Neuronal stem cell (in vitro differentiated cells): Measurements from ENCODE around the gene C10orf71.

Experiments
- DNase-seq: peaks from one replicate; pipeline ENCODE4 v3.0.0-alpha.2; 2013; ENCODE audit warnings: low spot score
- H2AFZ ChIP-seq: one replicate; pipeline ENCODE4 v1.6.1; 2013; ENCODE audit warnings: mild to moderate bottlenecking, low read length, inconsistent platforms
- H2AK5ac ChIP-seq: 2 replicates; pipeline ENCODE4 v1.6.1; 2013; ENCODE audit warnings: low read depth, mild to moderate bottlenecking, inconsistent platforms, low read length, moderate library complexity, mixed read lengths
- H2BK120ac ChIP-seq: 2 replicates; pipeline ENCODE4 v1.6.1; 2013; ENCODE audit warnings: low read depth, mild to moderate bottlenecking, inconsistent platforms, low read length, moderate library complexity, mixed read lengths
- H2BK12ac ChIP-seq: one replicate; pipeline ENCODE4 v1.6.1; 2013; ENCODE audit warnings: low read length, inconsistent platforms
- H2BK15ac ChIP-seq: 2 replicates; pipeline ENCODE4 v1.6.1; 2013; ENCODE audit warnings: mild to moderate bottlenecking, low read length, inconsistent platforms, mixed read lengths
- H2BK5ac ChIP-seq: one replicate; pipeline ENCODE4 v1.6.1; 2013; ENCODE audit warnings: inconsistent platforms, mild to moderate bottlenecking, low read length, moderate library complexity
- H3K14ac ChIP-seq: one replicate; pipeline ENCODE4 v1.6.1; 2013; ENCODE audit warnings: low read length, inconsistent platforms
- H3K18ac ChIP-seq: 2 replicates; pipeline ENCODE4 v1.6.1; 2013; ENCODE audit warnings: low read length, inconsistent platforms
- H3K23ac ChIP-seq: 2 replicates; pipeline ENCODE4 v1.6.1; 2013; ENCODE audit warnings: low read depth, mild to moderate bottlenecking, mixed read lengths, low read length, inconsistent platforms; ENCODE audit not compliant: poor library complexity
- H3K27ac ChIP-seq: replicated peaks from 3 replicates; pipeline ENCODE4 v1.5.1; 2013; ENCODE audit warnings: low read length, inconsistent platforms
- H3K27me3 ChIP-seq, 3 experiments: 2 replicates each; pipeline ENCODE4 v1.6.1; 2013; ENCODE audit warnings: low read length in 3 of 3, mild to moderate bottlenecking in 2 of 3, inconsistent platforms in 1 of 3, low read depth in 1 of 3, mixed read lengths in 1 of 3, moderate library complexity in 1 of 3; ENCODE audit not compliant: control insufficient read depth in 3 of 3, insufficient read depth in 3 of 3
- H3K36me3 ChIP-seq, 2 donors: replicated peaks in 1 of 2; 2 replicates each; pipeline ENCODE4 v1.6.1; 2013; ENCODE audit warnings: low read length in 2 of 2; ENCODE audit not compliant: control insufficient read depth in 2 of 2, insufficient read depth in 2 of 2
- H3K4ac ChIP-seq: 2 replicates; pipeline ENCODE4 v1.6.1; 2013; ENCODE audit warnings: inconsistent platforms, mild to moderate bottlenecking, low read length, moderate library complexity
- H3K4me1 ChIP-seq, 2 donors: 1 replicate in 1 of 2; 2 replicates in 1 of 2; pipeline ENCODE4 v1.6.1; 2013; ENCODE audit warnings: low read length in 2 of 2, low read depth in 1 of 2; ENCODE audit not compliant: control insufficient read depth in 2 of 2, insufficient read depth in 1 of 2
- H3K4me2 ChIP-seq: one replicate; pipeline ENCODE4 v1.6.1; 2013; ENCODE audit warnings: mild to moderate bottlenecking, low read length, inconsistent platforms; ENCODE audit not compliant: insufficient read depth, poor library complexity, severe bottlenecking
- H3K4me3 ChIP-seq, 2 donors: 2 replicates each; pipeline ENCODE4 v1.5.1; 2013; ENCODE audit warnings: low read length in 2 of 2, mild to moderate bottlenecking in 2 of 2, inconsistent platforms in 1 of 2, moderate library complexity in 1 of 2
- H3K79me1 ChIP-seq: one replicate; pipeline ENCODE4 v1.6.1; 2013; ENCODE audit warnings: low read depth, mild to moderate bottlenecking, inconsistent platforms, low read length, moderate library complexity
- H3K9ac ChIP-seq: one replicate; pipeline ENCODE4 v1.6.1; 2013; ENCODE audit warnings: mild to moderate bottlenecking, low read depth, low read length, inconsistent platforms; ENCODE audit not compliant: poor library complexity
- H3K9me3 ChIP-seq, 2 donors: replicated peaks in 1 of 2; 2 replicates each; pipeline versions ENCODE3 to v1.6.1; 2013; ENCODE audit warnings: low read length in 2 of 2, mild to moderate bottlenecking in 2 of 2, inconsistent platforms in 1 of 2, low read depth in 1 of 2, mixed read lengths in 1 of 2, moderate library complexity in 1 of 2; ENCODE audit not compliant: control insufficient read depth in 2 of 2, insufficient read depth in 1 of 2
- H4K8ac ChIP-seq: one replicate; pipeline ENCODE4 v1.6.1; 2013; ENCODE audit warnings: low read depth, mild to moderate bottlenecking, inconsistent platforms, low read length, moderate library complexity
- H4K91ac ChIP-seq: one replicate; pipeline ENCODE4 v1.6.1; 2013; ENCODE audit warnings: low read length, low read depth, mild to moderate bottlenecking, inconsistent platforms; ENCODE audit not compliant: poor library complexity
- WGBS, 2 donors: extraction: QIAGEN DNeasy Blood & Tissue Kit; methylation state at CpG; one replicate each; pipeline ENCODE4 v1.1.7; 2013; ENCODE audit warnings: missing lambda C conversion rate in 2 of 2, mixed read lengths in 1 of 2; ENCODE audit not compliant: insufficient read length in 2 of 2, insufficient replicate concordance in 1 of 2; ENCODE audit errors: extremely low coverage in 2 of 2; 5-methylcytosine and 5-hydroxymethylcytosine counted together

Gene C10orf71

DNA sequence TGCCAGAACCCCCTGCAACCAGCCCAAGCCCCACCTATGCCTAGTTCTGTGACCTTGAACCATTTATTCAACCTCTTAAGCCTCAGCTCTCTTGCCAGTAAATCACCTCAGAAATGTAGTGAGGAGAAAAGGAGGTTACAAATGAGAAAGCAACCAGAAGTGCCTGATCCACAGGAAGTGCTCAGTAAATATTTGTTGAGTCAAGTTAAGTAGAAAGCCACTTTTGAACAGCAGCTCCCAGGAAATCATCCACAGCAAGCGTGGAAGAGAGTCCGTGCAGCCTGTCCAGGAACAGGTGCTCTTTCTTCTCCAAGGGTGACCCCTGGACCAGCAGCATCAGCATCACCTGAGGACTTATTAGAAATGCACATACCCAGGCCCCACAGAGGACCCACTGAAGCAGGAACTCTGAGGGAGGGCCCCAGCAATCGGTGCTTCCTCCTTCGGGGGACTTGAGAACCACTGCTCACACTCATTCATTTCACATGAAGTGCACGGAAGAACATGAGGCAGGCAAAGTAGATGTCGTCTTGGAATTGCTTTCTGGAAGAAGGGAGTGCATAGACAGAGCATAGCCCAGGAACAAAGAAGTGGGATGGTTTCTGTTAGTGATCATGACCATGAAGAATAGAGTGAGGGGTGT lies 6.3 kb upstream of the C10orf71 start:
- Histone ChIP-seq H4K8ac (no peak overlapping the region), H2BK12ac (no peak overlapping the region), H2BK120ac (no peak overlapping the region), H4K91ac (no peak overlapping the region), H3K4me1 (peaks cover 0 to 9% of the 10 kb centered on the region in 2 donors), H3K27ac (no peak overlapping the region), H3K36me3 (no peaks in the 10 kb centered on the region), H3K14ac (no peak overlapping the region), H3K27me3 (peaks cover 0 to 5% (median 0%) of the 10 kb centered on the region in 3 experiments), H3K23ac (no peak overlapping the region), H2BK15ac (no peak overlapping the region), H3K4me2 (no peak overlapping the region), H3K4me3 (no peak overlapping the region), H2AK5ac (no peak overlapping the region), H3K4ac (no peak overlapping the region), H3K9ac (no peak overlapping the region), H3K9me3 (no peaks in the 10 kb centered on the region), H3K79me1 (no peaks in the 10 kb centered on the region), H2AFZ (no peak overlapping the region), H3K18ac (no peak overlapping the region), H2BK5ac (no peak overlapping the region)
- WGBS, 2 donors = no CpG with 5 or more reads among the region's 6 CpGs
- DNase-seq = no peak

DNA sequence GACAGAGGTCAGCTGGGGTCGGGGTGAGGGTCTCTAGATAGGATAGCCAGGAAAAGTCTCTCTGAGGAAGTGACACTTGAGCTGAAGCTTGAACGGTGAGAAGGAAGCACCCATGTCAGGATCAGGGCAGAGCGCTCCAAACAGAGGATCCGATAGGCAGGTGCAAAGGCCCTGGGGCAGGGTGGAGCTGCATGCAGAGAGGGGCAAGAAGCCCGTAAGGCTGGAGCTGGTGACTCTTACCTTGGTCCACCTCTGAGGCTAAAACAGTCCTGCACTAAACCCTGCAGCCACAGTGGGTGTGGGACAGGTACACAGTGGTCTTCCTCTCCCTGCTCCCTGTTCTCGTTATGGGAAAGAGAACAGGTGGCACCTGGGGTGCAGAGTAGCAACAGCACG lies 5.8 kb upstream of the C10orf71 start:
- Histone ChIP-seq H2BK15ac (no peak overlapping the region), H3K9me3 (no peaks in the 10 kb centered on the region), H3K9ac (no peak overlapping the region), H2BK12ac (no peak overlapping the region), H3K4me2 (no peak overlapping the region), H3K36me3 (no peaks in the 10 kb centered on the region), H3K18ac (no peak overlapping the region), H3K79me1 (no peaks in the 10 kb centered on the region), H2BK5ac (no peak overlapping the region), H2BK120ac (no peak overlapping the region), H4K8ac (no peak overlapping the region), H3K4me1 (peaks cover 0 to 14% of the 10 kb centered on the region in 2 donors), H3K27ac (no peak overlapping the region), H4K91ac (no peak overlapping the region), H3K23ac (no peak overlapping the region), H2AK5ac (no peak overlapping the region), H3K4me3 (no peak overlapping the region), H3K4ac (no peak overlapping the region), H2AFZ (no peak overlapping the region), H3K14ac (no peak overlapping the region), H3K27me3 (peaks cover 0 to 5% (median 0%) of the 10 kb centered on the region in 3 experiments)
- DNase-seq = no peak
- no CpG with 5 or more reads among the region's 7 CpGs for WGBS, 2 donors

DNA sequence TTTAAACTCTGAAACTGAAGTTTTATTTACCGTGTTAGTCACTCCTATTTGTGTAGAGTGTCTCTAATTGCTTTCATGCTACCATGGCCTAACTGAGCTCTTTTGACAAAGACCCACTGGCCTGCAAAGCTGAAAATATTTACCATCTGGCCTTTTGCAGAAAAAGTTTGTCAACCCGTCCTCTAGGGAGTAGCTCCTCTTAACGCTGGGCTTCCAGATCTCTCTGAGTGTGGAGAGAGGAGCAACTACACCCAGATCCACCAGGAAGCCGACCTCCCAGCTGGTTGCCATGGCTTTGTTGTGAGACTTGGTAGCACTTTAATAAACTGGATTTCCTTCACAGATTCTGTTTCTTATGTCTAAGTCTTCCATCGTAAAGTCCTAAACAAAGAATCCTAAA lies 4.2 kb upstream of the C10orf71 start:
- Histone ChIP-seq H3K18ac (no peak overlapping the region), H3K27me3 (peaks cover 0 to 5% (median 0%) of the 10 kb centered on the region in 3 experiments), H2BK5ac (no peak overlapping the region), H3K23ac (no peak overlapping the region), H3K4me3 (no peak overlapping the region), H2AK5ac (no peak overlapping the region), H3K4me1 (peaks cover 0 to 22% of the 10 kb centered on the region in 2 donors), H3K36me3 (no peaks in the 10 kb centered on the region), H2AFZ (no peak overlapping the region), H3K79me1 (no peaks in the 10 kb centered on the region), H3K27ac (no peak overlapping the region), H4K8ac (no peak overlapping the region), H4K91ac (no peak overlapping the region), H3K9ac (no peak overlapping the region), H3K4ac (no peak overlapping the region), H3K14ac (no peak overlapping the region), H2BK12ac (no peak overlapping the region), H3K9me3 (no peaks in the 10 kb centered on the region), H2BK120ac (no peak overlapping the region), H2BK15ac (no peak overlapping the region), H3K4me2 (no peak overlapping the region)
- DNase-seq = no peak
- WGBS, 2 donors = no CpG with 5 or more reads among the region's 5 CpGs

DNA sequence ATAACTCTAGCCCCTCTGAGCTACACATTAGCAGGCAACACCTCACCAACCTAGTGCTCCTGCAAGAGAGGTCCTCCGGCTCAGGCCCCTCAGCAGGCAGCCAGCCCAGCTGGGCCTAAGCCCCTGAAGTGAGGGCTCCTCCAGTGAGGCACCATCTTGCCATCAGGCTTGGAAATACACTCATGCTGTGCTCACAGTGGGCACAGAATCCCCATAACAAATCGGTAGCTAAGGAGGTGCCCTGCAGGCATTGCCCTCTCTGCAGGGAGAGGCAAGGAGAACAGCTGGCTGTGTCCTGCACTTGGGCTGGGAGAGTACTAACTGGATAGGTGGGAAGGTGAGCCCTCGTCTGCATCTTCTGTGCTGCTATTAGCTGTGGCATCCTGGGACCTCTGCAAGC lies 3.7 kb upstream of the C10orf71 start:
- H3K4ac ChIP-seq = no peak overlapping the region
- H3K79me1 ChIP-seq = no peaks in the 10 kb centered on the region
- H3K36me3 ChIP-seq = no peaks in the 10 kb centered on the region
- no peak overlapping the region for H2BK15ac ChIP-seq
- peaks cover 0 to 5% (median 0%) of the 10 kb centered on the region in 3 experiments for H3K27me3 ChIP-seq
- H3K18ac ChIP-seq = peak overlapping the region; percentile 11
- H2BK12ac ChIP-seq = no peak overlapping the region
- H2AFZ ChIP-seq = no peak overlapping the region
- H3K4me3 ChIP-seq = no peak overlapping the region
- H3K4me2 ChIP-seq = no peak overlapping the region
- no peak overlapping the region for H3K9ac ChIP-seq
- H3K27ac ChIP-seq = no peak overlapping the region
- H3K9me3 ChIP-seq = no peaks in the 10 kb centered on the region
- no peak for DNase-seq
- H2AK5ac ChIP-seq = no peak overlapping the region
- H4K8ac ChIP-seq = no peak overlapping the region
- no CpG with 5 or more reads among the region's 3 CpGs for WGBS, 2 donors
- H3K23ac ChIP-seq = no peak overlapping the region
- no peak overlapping the region for H3K14ac ChIP-seq
- no peak overlapping the region for H2BK120ac ChIP-seq
- H4K91ac ChIP-seq = no peak overlapping the region
- peaks cover 0 to 22% of the 10 kb centered on the region in 2 donors for H3K4me1 ChIP-seq
- H2BK5ac ChIP-seq = no peak overlapping the region
